Measurements from ENCODE around the gene EVL. TPM values are rescaled to one million over a fixed set of nuclear protein-coding genes. Genes with fewer than 3 reads are reported as not detected.

Gene EVL
- total RNA-seq, 4 donors from 2014 or later = 33.7 to 148 (median 56.1) TPM

GRCh38 chr14:100147691-100148464 is 82.7 kb downstream of the EVL start:
- TF ChIP-seq, protein P1, sequence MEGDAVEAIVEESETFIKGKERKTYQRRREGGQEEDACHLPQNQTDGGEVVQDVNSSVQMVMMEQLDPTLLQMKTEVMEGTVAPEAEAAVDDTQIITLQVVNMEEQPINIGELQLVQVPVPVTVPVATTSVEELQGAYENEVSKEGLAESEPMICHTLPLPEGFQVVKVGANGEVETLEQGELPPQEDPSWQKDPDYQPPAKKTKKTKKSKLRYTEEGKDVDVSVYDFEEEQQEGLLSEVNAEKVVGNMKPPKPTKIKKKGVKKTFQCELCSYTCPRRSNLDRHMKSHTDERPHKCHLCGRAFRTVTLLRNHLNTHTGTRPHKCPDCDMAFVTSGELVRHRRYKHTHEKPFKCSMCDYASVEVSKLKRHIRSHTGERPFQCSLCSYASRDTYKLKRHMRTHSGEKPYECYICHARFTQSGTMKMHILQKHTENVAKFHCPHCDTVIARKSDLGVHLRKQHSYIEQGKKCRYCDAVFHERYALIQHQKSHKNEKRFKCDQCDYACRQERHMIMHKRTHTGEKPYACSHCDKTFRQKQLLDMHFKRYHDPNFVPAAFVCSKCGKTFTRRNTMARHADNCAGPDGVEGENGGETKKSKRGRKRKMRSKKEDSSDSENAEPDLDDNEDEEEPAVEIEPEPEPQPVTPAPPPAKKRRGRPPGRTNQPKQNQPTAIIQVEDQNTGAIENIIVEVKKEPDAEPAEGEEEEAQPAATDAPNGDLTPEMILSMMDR (IDR thresholded peaks at IDR 0.05) = no peak
- DNase-seq (ENCODE audit: low spot score) = no peak
- no peak for ATAC-seq (ENCODE audit: low FRiP score)

DNA sequence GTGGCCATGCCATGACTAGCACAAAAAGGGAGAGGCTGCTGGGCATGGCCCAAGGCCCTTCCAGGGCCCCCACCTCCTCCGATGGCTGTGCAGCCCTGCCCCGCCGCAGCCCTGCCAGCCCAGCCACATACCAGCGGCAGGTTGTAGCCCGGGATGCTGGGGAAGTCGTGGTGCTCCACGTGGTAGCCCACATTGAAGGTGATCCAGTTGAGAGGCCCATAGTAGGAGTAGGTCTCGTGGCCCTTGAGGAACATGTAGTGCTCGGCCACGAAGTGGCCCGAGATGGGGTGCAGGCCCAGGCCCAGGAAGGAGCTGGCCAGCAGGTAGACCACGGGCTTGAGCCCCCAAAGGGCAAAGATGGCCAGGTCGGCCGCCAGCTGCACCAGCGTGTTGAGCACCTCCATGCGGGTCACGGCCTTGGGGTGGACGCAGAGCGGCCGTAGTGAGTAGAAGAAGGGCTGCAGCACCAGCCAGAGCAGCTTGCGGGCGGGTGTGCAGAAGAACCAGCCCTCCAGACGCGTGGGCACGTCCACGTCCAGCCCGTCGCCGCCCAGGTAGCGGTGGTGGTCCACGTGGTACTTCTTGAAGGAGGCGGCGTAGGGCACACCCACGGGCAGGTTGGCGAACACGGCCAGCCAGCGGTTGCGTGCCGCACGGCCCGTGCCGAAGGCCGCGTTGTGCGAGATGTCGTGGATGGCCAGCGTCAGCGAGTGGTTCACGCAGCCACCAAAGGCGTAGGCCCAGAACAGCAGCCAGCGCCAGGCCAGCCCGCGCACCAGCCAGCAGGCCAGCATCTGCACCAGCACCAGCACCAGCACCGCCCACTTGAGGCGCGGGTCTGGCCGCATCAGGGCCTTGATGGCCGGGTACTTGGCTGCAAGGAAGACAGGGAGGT is 83.9 kb downstream of the EVL start:
- TF ChIP-seq, protein P1 (IDR thresholded peaks at IDR 0.05) = no peak
- ATAC-seq (ENCODE audit: low FRiP score) = no peak
- no peak for DNase-seq (ENCODE audit: low spot score)

- DNase-seq (ENCODE audit: low spot score) (no peak), ATAC-seq (ENCODE audit: low FRiP score) (no peak)
- TF ChIP-seq, protein P1 (IDR thresholded peaks at IDR 0.05) = no peak
Observed at GRCh38 chr14:100149851-100150611, 84.8 kb downstream of the EVL start.

DNA sequence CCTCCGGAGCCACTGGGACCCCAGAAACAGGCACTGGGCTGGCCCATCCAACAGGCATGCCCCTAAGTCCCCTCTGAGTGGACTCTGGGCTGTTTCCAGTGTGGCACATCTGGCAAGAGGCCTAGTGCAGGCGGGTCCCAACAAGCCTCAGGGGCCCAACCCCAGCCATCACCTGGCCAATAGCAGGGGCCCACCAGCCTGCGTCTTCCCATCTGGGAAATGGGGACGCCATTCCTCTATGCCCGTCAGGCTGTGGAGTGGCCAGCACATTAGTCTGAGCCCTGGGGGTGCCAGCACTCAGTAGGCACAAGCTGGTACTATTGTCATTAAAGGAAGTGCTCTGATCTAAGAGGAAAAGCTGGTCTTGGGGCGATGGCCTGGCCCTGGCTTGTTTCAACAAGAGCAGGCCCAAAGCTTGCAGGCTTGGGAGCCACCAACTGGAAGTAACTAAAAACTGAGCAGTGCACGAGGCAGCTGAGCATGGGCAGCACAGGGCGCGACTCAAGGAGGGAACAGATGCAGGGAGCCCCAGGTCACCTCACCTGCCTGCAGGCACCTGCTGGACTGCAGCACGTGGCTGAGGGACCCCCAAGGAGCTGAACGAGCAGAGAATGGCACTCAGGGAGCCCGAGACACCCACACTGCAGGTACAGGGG is 85.8 kb downstream of the EVL start:
- TF ChIP-seq, protein P1 (IDR thresholded peaks at IDR 0.05) = no peak
- ATAC-seq (ENCODE audit: low FRiP score) (no peak), DNase-seq (ENCODE audit: low spot score) (no peak)

GRCh38 chr14:100152091-100152490 is 86.9 kb downstream of the EVL start:
- TF ChIP-seq, protein P1 (IDR thresholded peaks at IDR 0.05) = no peak

GRCh38 chr14:100153560-100153959 is 88.3 kb downstream of the EVL start:
- no peak for ATAC-seq (ENCODE audit: low FRiP score)
- DNase-seq (ENCODE audit: low spot score) = no peak
- TF ChIP-seq, protein P1 (IDR thresholded peaks at IDR 0.05) = no peak

More at GRCh38 chr14:100152091-100152490, 86.9 kb downstream of the EVL start:
- DNase-seq (ENCODE audit: low spot score) = no peak
- no peak for ATAC-seq (ENCODE audit: low FRiP score)
